ENCODE results near the gene STRA6.

The STRA6 gene

GRCh38 chr15:74132681-74133651, 69.6 kb downstream of the STRA6 start:
- Histone ChIP-seq H3K27ac (no peak overlapping the region), H3K4me3 (no peak overlapping the region), H3K9ac (ENCODE audit: insufficient read length) (no peak overlapping the region), H3K9me3 (ENCODE audit: low read depth, low read length) (no peaks in the 10 kb centered on the region), H3K36me3 (ENCODE audit: insufficient read depth, low read length) (no peaks in the 10 kb centered on the region)
- DNase-seq (ENCODE audit: low read depth, low spot score): no peak
- no peak for TF ChIP-seq EZH2 (IDR thresholded peaks at IDR 0.05)
- no peak for TF ChIP-seq POLR2AphosphoS5 (IDR thresholded peaks at IDR 0.05; ENCODE audit: borderline replicate concordance, low read depth, low read length)
- TF ChIP-seq FOXP2 (optimal IDR thresholded peaks at IDR 0.05; ENCODE audit: control extremely low read depth, extremely low read length, insufficient read depth): no peak

- Histone ChIP-seq H3K27ac (no peak overlapping the region), H3K4me3 (no peak overlapping the region), H3K9me3 (ENCODE audit: low read depth, low read length) (no peaks in the 10 kb centered on the region), H3K36me3 (ENCODE audit: insufficient read depth, low read length) (no peaks in the 10 kb centered on the region), H3K9ac (ENCODE audit: insufficient read length) (no peak overlapping the region)
- no peak for TF ChIP-seq EZH2 (IDR thresholded peaks at IDR 0.05)
- TF ChIP-seq FOXP2 (optimal IDR thresholded peaks at IDR 0.05; ENCODE audit: control extremely low read depth, extremely low read length, insufficient read depth): no peak
- TF ChIP-seq POLR2AphosphoS5 (IDR thresholded peaks at IDR 0.05; ENCODE audit: borderline replicate concordance, low read depth, low read length): no peak
- DNase-seq (ENCODE audit: low read depth, low spot score): no peak
These were observed 70.8 kb downstream of the STRA6 start for GRCh38 chr15:74131628-74132413.

GRCh38 chr15:74130849-74131627, 71.5 kb downstream of the STRA6 start:
- TF ChIP-seq POLR2AphosphoS5 (IDR thresholded peaks at IDR 0.05; ENCODE audit: borderline replicate concordance, low read depth, low read length) (no peak), EZH2 (IDR thresholded peaks at IDR 0.05) (no peak), FOXP2 (optimal IDR thresholded peaks at IDR 0.05; ENCODE audit: control extremely low read depth, extremely low read length, insufficient read depth) (no peak)
- Histone ChIP-seq H3K9ac (ENCODE audit: insufficient read length) (no peak overlapping the region), H3K27ac (no peak overlapping the region), H3K9me3 (ENCODE audit: low read depth, low read length) (no peaks in the 10 kb centered on the region), H3K36me3 (ENCODE audit: insufficient read depth, low read length) (no peaks in the 10 kb centered on the region), H3K4me3 (peak overlapping the region; percentile 63)
- no peak for DNase-seq (ENCODE audit: low read depth, low spot score)

- TF ChIP-seq EZH2 (IDR thresholded peaks at IDR 0.05) (no peak), POLR2AphosphoS5 (IDR thresholded peaks at IDR 0.05; ENCODE audit: borderline replicate concordance, low read depth, low read length) (no peak)
- Histone ChIP-seq H3K27ac (no peak within 1 kb of the TSS), H3K36me3 (ENCODE audit: insufficient read depth, low read length) (no peaks in the 10 kb centered on the region), H3K9me3 (ENCODE audit: low read depth, low read length) (no peaks in the 10 kb centered on the region), H3K9ac (ENCODE audit: insufficient read length) (no peak within 1 kb of the TSS), H3K4me3 (peak within 1 kb of the TSS; percentile 63)
- no peak for DNase-seq (ENCODE audit: low read depth, low spot score)
These were observed 72.3 kb downstream of the STRA6 start, which contains the start of gene ISLR2 for GRCh38 chr15:74130155-74130848. TSS of gene ISLR2 (plus strand) at chr15:74130586. CDS start at chr15:74132755, 2,169 bp downstream.

GRCh38 chr15:74129586-74130154, 72.9 kb downstream of the STRA6 start:
- no peak for TF ChIP-seq FOXP2 (optimal IDR thresholded peaks at IDR 0.05; ENCODE audit: control extremely low read depth, extremely low read length, insufficient read depth)
- TF ChIP-seq EZH2 (IDR thresholded peaks at IDR 0.05): peak; percentile 100
- Histone ChIP-seq H3K9ac (ENCODE audit: insufficient read length) (no peak overlapping the region), H3K4me3 (peak overlapping the region; percentile 49), H3K36me3 (ENCODE audit: insufficient read depth, low read length) (no peaks in the 10 kb centered on the region), H3K9me3 (ENCODE audit: low read depth, low read length) (no peaks in the 10 kb centered on the region), H3K27ac (no peak overlapping the region)
- no peak for DNase-seq (ENCODE audit: low read depth, low spot score)
